Astrocyte (in vitro differentiated cells and primary cell): Measurements from ENCODE around the gene CCDC80. TPM values are rescaled to one million over a fixed set of nuclear protein-coding genes. Genes with fewer than 3 reads are reported as not detected.
A peak's percentile ranks its signal among the peaks of the same experiment; 100 is the strongest.

ENCODE experiments used
- DNase-seq: peaks from one replicate; pipeline ENCODE4 v3.0.0-alpha.2; 2010; ENCODE audit warnings: low read depth
- FAIRE-seq: peaks from 2 replicates; lab custom pipeline; 2011; peaks lifted over from hg19 to GRCh38; lab: Jason Lieb, UNC
- H2AFZ ChIP-seq: 2 replicates; pipeline ENCODE4 v1.6.0; 2012; ENCODE audit warnings: low read depth, low read length, inconsistent platforms
- H3K27ac ChIP-seq: 2 replicates; pipeline ENCODE4 v1.5.1; 2011; ENCODE audit warnings: low read depth, low read length, inconsistent platforms
- H3K27me3 ChIP-seq: 2 replicates; pipeline ENCODE4 v1.6.0; 2011; ENCODE audit warnings: low read length, inconsistent platforms; ENCODE audit not compliant: insufficient read depth
- H3K36me3 ChIP-seq: 2 replicates; pipeline ENCODE4 v1.5.1; 2011; ENCODE audit warnings: low read length, inconsistent platforms; ENCODE audit not compliant: insufficient read depth
- H3K4me1 ChIP-seq: 2 replicates; pipeline ENCODE4 v1.5.1; 2011; ENCODE audit warnings: low read length, inconsistent platforms; ENCODE audit not compliant: insufficient read depth
- H3K4me2 ChIP-seq: 2 replicates; pipeline ENCODE4 v1.6.0; 2012; ENCODE audit warnings: low read length, inconsistent platforms
- H3K4me3 ChIP-seq: 2 replicates; pipeline ENCODE4 v1.5.1; 2011; ENCODE audit warnings: low read depth, mild to moderate bottlenecking, low read length, inconsistent platforms; ENCODE audit not compliant: insufficient read depth
- H3K79me2 ChIP-seq: 2 replicates; pipeline ENCODE4 v1.6.0; 2012; ENCODE audit warnings: mild to moderate bottlenecking, low read length, inconsistent platforms; ENCODE audit not compliant: insufficient read depth
- H3K9ac ChIP-seq: 2 replicates; pipeline ENCODE4 v1.6.0; 2012; ENCODE audit warnings: mild to moderate bottlenecking, low read length, inconsistent platforms
- H3K9me3 ChIP-seq: 2 replicates; pipeline ENCODE4 v1.5.1; 2012; ENCODE audit warnings: low read depth, mild to moderate bottlenecking, low read length, inconsistent platforms; ENCODE audit not compliant: insufficient read depth
- H4K20me1 ChIP-seq: 2 replicates; pipeline ENCODE4 v1.6.0; 2012; ENCODE audit warnings: low read length, inconsistent platforms; ENCODE audit not compliant: insufficient read depth
- H3K27ac Mint-ChIP-seq: one replicate; pipeline ENCODE4 v1.8.0; 2021; ENCODE audit warnings: mild to moderate bottlenecking, mixed read lengths; ENCODE audit not compliant: unreplicated experiment
- H3K27me3 Mint-ChIP-seq: one replicate; pipeline ENCODE4 v1.8.0; 2021; ENCODE audit warnings: low read depth, mixed read lengths; ENCODE audit not compliant: unreplicated experiment
- H3K36me3 Mint-ChIP-seq: one replicate; pipeline ENCODE4 v1.8.0; 2021; ENCODE audit warnings: low read depth, mixed read lengths; ENCODE audit not compliant: unreplicated experiment
- H3K4me1 Mint-ChIP-seq: one replicate; pipeline ENCODE4 v1.8.0; 2021; ENCODE audit warnings: low read depth, mixed read lengths; ENCODE audit not compliant: unreplicated experiment
- H3K4me3 Mint-ChIP-seq: one replicate; pipeline ENCODE4 v1.8.0; 2021; ENCODE audit warnings: mild to moderate bottlenecking, moderate library complexity, mixed read lengths; ENCODE audit not compliant: unreplicated experiment
- H3K9me3 Mint-ChIP-seq: one replicate; pipeline ENCODE4 v1.8.0; 2021; ENCODE audit warnings: mild to moderate bottlenecking, mixed read lengths; ENCODE audit not compliant: unreplicated experiment
- CTCF ChIP-seq: IDR thresholded peaks from 2 replicates; pipeline ENCODE4 v1.5.1; 2011; ENCODE audit warnings: low read depth, mild to moderate bottlenecking, inconsistent platforms, low read length, moderate library complexity; ENCODE audit not compliant: insufficient read depth
- EZH2 ChIP-seq: IDR thresholded peaks from 2 replicates; pipeline ENCODE4 v1.6.1; 2012; ENCODE audit warnings: mild to moderate bottlenecking, low read length, inconsistent platforms; ENCODE audit not compliant: insufficient read depth
- total RNA-seq: library from RNA; stranded (reverse); gene quantifications from 2 replicates; pipeline ENCODE4 v1.2.1, GENCODE V29; 2021

The CCDC80 gene
- total RNA-seq, 1 donor from 2014 or later, result 272 TPM

GRCh38 chr3:112638327-112639020 lies 2.5 kb downstream of the CCDC80 start:
- Histone ChIP-seq H2AFZ (no peak overlapping the region), H3K79me2 (peaks cover 69% of the 10 kb centered on the region), H4K20me1 (peaks cover 13% of the 10 kb centered on the region), H3K9me3 (no peaks in the 10 kb centered on the region), H3K36me3 (no peaks in the 10 kb centered on the region), H3K27me3 (no peaks in the 10 kb centered on the region), H3K4me3 (peak overlapping the region; percentile 82), H3K9ac (peak overlapping the region; percentile 69), H3K4me2 (peak overlapping the region; percentile 88), H3K27ac (peak overlapping the region; percentile 24), H3K4me1 (peaks cover 71% of the 10 kb centered on the region)
- TF ChIP-seq CTCF, result no peak
- H3K4me1 Mint-ChIP-seq, result peaks cover 42% of the 10 kb centered on the region
- no peak overlapping the region for H3K4me3 Mint-ChIP-seq
- no peak overlapping the region for H3K27ac Mint-ChIP-seq
- FAIRE-seq (no peak), DNase-seq (no peak)
- no peaks in the 10 kb centered on the region for H3K9me3 Mint-ChIP-seq
- no peaks in the 10 kb centered on the region for H3K27me3 Mint-ChIP-seq
- peaks cover 6% of the 10 kb centered on the region for H3K36me3 Mint-ChIP-seq

GRCh38 chr3:112637700-112638099 lies 3.2 kb downstream of the CCDC80 start:
- H3K4me1 Mint-ChIP-seq, result peaks cover 41% of the 10 kb centered on the region
- no peak overlapping the region for H3K27ac Mint-ChIP-seq
- H3K9me3 Mint-ChIP-seq, result no peaks in the 10 kb centered on the region
- no peak overlapping the region for H3K4me3 Mint-ChIP-seq
- Histone ChIP-seq H3K36me3 (no peaks in the 10 kb centered on the region), H3K27ac (peak overlapping the region; percentile 23), H4K20me1 (peaks cover 14% of the 10 kb centered on the region), H3K4me1 (peaks cover 73% of the 10 kb centered on the region), H3K9me3 (no peaks in the 10 kb centered on the region), H2AFZ (no peak overlapping the region), H3K79me2 (peaks cover 77% of the 10 kb centered on the region), H3K9ac (peak overlapping the region; percentile 69), H3K4me3 (peak overlapping the region; percentile 82), H3K27me3 (no peaks in the 10 kb centered on the region), H3K4me2 (peak overlapping the region; percentile 88)
- TF ChIP-seq EZH2, result no peak
- DNase-seq, result no peak
- FAIRE-seq, result no peak
- H3K27me3 Mint-ChIP-seq, result no peaks in the 10 kb centered on the region
- peaks cover 6% of the 10 kb centered on the region for H3K36me3 Mint-ChIP-seq

GRCh38 chr3:112635674-112636073 lies 5.3 kb downstream of the CCDC80 start:
- TF ChIP-seq CTCF (peak; percentile 15), EZH2 (no peak)
- no peaks in the 10 kb centered on the region for H3K9me3 ChIP-seq
- FAIRE-seq, result no peak
- peaks cover 18% of the 10 kb centered on the region for H4K20me1 ChIP-seq
- peak overlapping the region; percentile 69 for H3K9ac ChIP-seq
- Mint-ChIP-seq H3K27me3 (no peaks in the 10 kb centered on the region), H3K4me3 (peak overlapping the region; percentile 73), H3K27ac (peak overlapping the region; percentile 84), H3K36me3 (peaks cover 6% of the 10 kb centered on the region), H3K9me3 (no peaks in the 10 kb centered on the region), H3K4me1 (peaks cover 46% of the 10 kb centered on the region)
- H3K36me3 ChIP-seq, result no peaks in the 10 kb centered on the region
- DNase-seq, result peak; percentile 87
- H3K4me2 ChIP-seq, result peak overlapping the region; percentile 88
- peaks cover 97% of the 10 kb centered on the region for H3K79me2 ChIP-seq
- peaks cover 68% of the 10 kb centered on the region for H3K4me1 ChIP-seq
- H2AFZ ChIP-seq, result no peak overlapping the region
- H3K27ac ChIP-seq, result peak overlapping the region; percentile 70
- no peaks in the 10 kb centered on the region for H3K27me3 ChIP-seq
- H3K4me3 ChIP-seq, result peak overlapping the region; percentile 82
